Fibroblast of lung (primary cell): ENCODE results near the gene TRAM2. TPM values are rescaled to one million over a fixed set of nuclear protein-coding genes. Genes with fewer than 3 reads are reported as not detected.

Source experiments
- DNase-seq, 2 donors: peaks; one replicate each; pipeline versions ENCODE4 v3.0.0 to v3.0.0-alpha.2; 2010; ENCODE audit warnings: low read depth in 2 of 2
- H2AFZ ChIP-seq: 2 replicates; pipeline ENCODE4 v1.5.1; 2012; ENCODE audit warnings: low read length, control low read depth, inconsistent platforms
- H3K27ac ChIP-seq: 2 replicates; pipeline ENCODE4 v1.5.1; 2011; ENCODE audit warnings: low read length, control low read depth; ENCODE audit not compliant: insufficient read depth
- H3K27me3 ChIP-seq: 2 replicates; pipeline ENCODE4 v1.5.1; 2011; ENCODE audit warnings: mild to moderate bottlenecking, low read length; ENCODE audit not compliant: control insufficient read depth, insufficient read depth
- H3K36me3 ChIP-seq: 2 replicates; pipeline ENCODE4 v1.5.1; 2011; ENCODE audit warnings: low read length; ENCODE audit not compliant: control insufficient read depth, insufficient read depth
- H3K4me1 ChIP-seq: 2 replicates; pipeline ENCODE4 v1.5.1; 2011; ENCODE audit warnings: low read length; ENCODE audit not compliant: control insufficient read depth, insufficient read depth; ENCODE audit errors: extremely low read depth
- H3K4me2 ChIP-seq: 2 replicates; pipeline ENCODE4 v1.5.1; 2011; ENCODE audit warnings: low read length, control low read depth; ENCODE audit not compliant: insufficient read depth; ENCODE audit errors: extremely low read depth
- H3K4me3 ChIP-seq, 4 experiments: fragments of 200-600 bp in 1 of 4; sonication (generic) in 1 of 4; replicated peaks in 1 of 4; 2 replicates each; pipeline ENCODE4 v1.5.1; 2011 to 2016; ENCODE audit warnings: low read length in 4 of 4, low read depth in 3 of 4, mild to moderate bottlenecking in 3 of 4, control low read depth in 2 of 4, inconsistent platforms in 1 of 4, mixed read lengths in 1 of 4; ENCODE audit not compliant: insufficient read depth in 1 of 4; ENCODE audit errors: control extremely low read depth in 1 of 4
- H3K79me2 ChIP-seq: 2 replicates; pipeline ENCODE4 v1.5.1; 2012; ENCODE audit warnings: mild to moderate bottlenecking, low read length, inconsistent platforms; ENCODE audit not compliant: control insufficient read depth, insufficient read depth
- H3K9ac ChIP-seq: 2 replicates; pipeline ENCODE4 v1.5.1; 2011; ENCODE audit warnings: mild to moderate bottlenecking, low read length, control low read depth; ENCODE audit not compliant: insufficient read depth
- H3K9me3 ChIP-seq: 2 replicates; pipeline ENCODE4 v1.5.1; 2012; ENCODE audit warnings: low read depth, low read length; ENCODE audit not compliant: control insufficient read depth, insufficient read depth
- H4K20me1 ChIP-seq: 2 replicates; pipeline ENCODE4 v1.5.1; 2011; ENCODE audit warnings: low read length; ENCODE audit not compliant: control insufficient read depth, insufficient read depth; ENCODE audit errors: extremely low read depth
- CTCF ChIP-seq, 2 donors: IDR thresholded peaks in 1 of 2; conservative IDR thresholded peaks in 1 of 2; 1 replicate in 1 of 2; 2 replicates in 1 of 2; pipeline ENCODE4 v1.5.1; 2011 to 2012; ENCODE audit warnings: low read length in 2 of 2, control low read depth in 1 of 2, inconsistent platforms in 1 of 2, low read depth in 1 of 2, mild to moderate bottlenecking in 1 of 2
- EZH2 ChIP-seq: IDR thresholded peaks from 2 replicates; pipeline ENCODE4 v1.5.1; 2012; ENCODE audit warnings: low read length, control low read depth, mild to moderate bottlenecking; ENCODE audit errors: missing control alignments
- polyA plus RNA-seq, 2 donors: library from polyadenylated mRNA; depleted of rRNA in 1 of 2; stranded (reverse) in 1 of 2; unstranded in 1 of 2; fragments of >200 nt; gene quantifications; 2 replicates each; pipeline ENCODE4 v1.2.1, GENCODE V29; 2011 to 2012; ENCODE audit warnings: missing spikeins in 1 of 2
- total RNA-seq: library from RNA; depleted of rRNA; stranded (reverse); fragments of >200 nt; gene quantifications from 2 replicates; pipeline ENCODE4 v1.2.1, GENCODE V29; 2014

The TRAM2 gene
- total and polyA plus RNA-seq, 2 donors (not counting 1 experiment from before 2014, with no cell fraction given): 131 to 252 TPM

- peaks cover 62% of the 10 kb centered on the region for H3K4me1 ChIP-seq
Measured at GRCh38 chr6:52508261-52508739, 68.6 kb downstream of the TRAM2 start.

GRCh38 chr6:52507557-52508260, 69.2 kb downstream of the TRAM2 start:
- peaks cover 52% of the 10 kb centered on the region for H3K36me3 ChIP-seq
- no peaks in the 10 kb centered on the region for H3K27me3 ChIP-seq
- H3K4me1 ChIP-seq: peaks cover 57% of the 10 kb centered on the region
- no peak overlapping the region for H2AFZ ChIP-seq
- peaks cover 14% of the 10 kb centered on the region for H3K79me2 ChIP-seq
- H3K27ac ChIP-seq: peak overlapping the region; percentile 17
- TF ChIP-seq CTCF (conservative IDR thresholded peaks at IDR 0.05 in 1 of 2, IDR thresholded peaks at IDR 0.05 in 1 of 2; ENCODE audit: low read depth in 1 of 2, low read length in 2 of 2): no peak
- no peak for TF ChIP-seq EZH2
- no peaks in the 10 kb centered on the region for H4K20me1 ChIP-seq
- peak; percentile 76 to 87 for DNase-seq
- H3K4me2 ChIP-seq: no peak overlapping the region
- no peak overlapping the region for H3K4me3 ChIP-seq
- H3K9me3 ChIP-seq: no peaks in the 10 kb centered on the region
- no peak overlapping the region for H3K9ac ChIP-seq

More at GRCh38 chr6:52508261-52508739, 68.6 kb downstream of the TRAM2 start:
- Histone ChIP-seq H3K4me2 (no peak overlapping the region), H3K36me3 (peaks cover 49% of the 10 kb centered on the region), H2AFZ (no peak overlapping the region), H3K9ac (no peak overlapping the region), H3K4me3 (no peak overlapping the region), H4K20me1 (no peaks in the 10 kb centered on the region), H3K9me3 (no peaks in the 10 kb centered on the region), H3K27ac (no peak overlapping the region), H3K79me2 (peaks cover 16% of the 10 kb centered on the region), H3K27me3 (no peaks in the 10 kb centered on the region)
- no peak for TF ChIP-seq EZH2
- TF ChIP-seq CTCF (conservative IDR thresholded peaks at IDR 0.05 in 1 of 2, IDR thresholded peaks at IDR 0.05 in 1 of 2; ENCODE audit: low read depth in 1 of 2, low read length in 2 of 2): no peak
- DNase-seq: no peak

GRCh38 chr6:52506476-52506875, 70.4 kb downstream of the TRAM2 start:
- peaks cover 63% of the 10 kb centered on the region for H3K36me3 ChIP-seq
- no peak overlapping the region for H3K4me3 ChIP-seq
- H3K4me1 ChIP-seq: peaks cover 46% of the 10 kb centered on the region
- no peaks in the 10 kb centered on the region for H3K9me3 ChIP-seq
- H3K79me2 ChIP-seq: peaks cover 14% of the 10 kb centered on the region
- no peak overlapping the region for H3K4me2 ChIP-seq
- no peaks in the 10 kb centered on the region for H4K20me1 ChIP-seq
- TF ChIP-seq CTCF (conservative IDR thresholded peaks at IDR 0.05 in 1 of 2, IDR thresholded peaks at IDR 0.05 in 1 of 2; ENCODE audit: low read depth in 1 of 2, low read length in 2 of 2): no peak
- TF ChIP-seq EZH2: no peak
- no peak overlapping the region for H2AFZ ChIP-seq
- H3K27ac ChIP-seq: no peak overlapping the region
- H3K27me3 ChIP-seq: no peaks in the 10 kb centered on the region
- DNase-seq: no peak
- no peak overlapping the region for H3K9ac ChIP-seq
